ENCODE data around the gene HGS.

HGS gene

GRCh38 chr17:81683584-81684441, at the start of gene HGS, which contains the start of gene ARL16:
TSS of gene HGS (plus strand) at chr17:81684011. CDS start at chr17:81684067, 56 bp downstream.
TSS of gene ARL16 (minus strand) at chr17:81683797. CDS start at chr17:81683753, 44 bp downstream.
- DNase-seq: peak; percentile 100

- no peak for DNase-seq
These were observed 48.4 kb upstream of the HGS start for GRCh38 chr17:81635431-81635830.

GRCh38 chr17:81635973-81636504, 47.8 kb upstream of the HGS start:
- DNase-seq: no peak

DNA sequence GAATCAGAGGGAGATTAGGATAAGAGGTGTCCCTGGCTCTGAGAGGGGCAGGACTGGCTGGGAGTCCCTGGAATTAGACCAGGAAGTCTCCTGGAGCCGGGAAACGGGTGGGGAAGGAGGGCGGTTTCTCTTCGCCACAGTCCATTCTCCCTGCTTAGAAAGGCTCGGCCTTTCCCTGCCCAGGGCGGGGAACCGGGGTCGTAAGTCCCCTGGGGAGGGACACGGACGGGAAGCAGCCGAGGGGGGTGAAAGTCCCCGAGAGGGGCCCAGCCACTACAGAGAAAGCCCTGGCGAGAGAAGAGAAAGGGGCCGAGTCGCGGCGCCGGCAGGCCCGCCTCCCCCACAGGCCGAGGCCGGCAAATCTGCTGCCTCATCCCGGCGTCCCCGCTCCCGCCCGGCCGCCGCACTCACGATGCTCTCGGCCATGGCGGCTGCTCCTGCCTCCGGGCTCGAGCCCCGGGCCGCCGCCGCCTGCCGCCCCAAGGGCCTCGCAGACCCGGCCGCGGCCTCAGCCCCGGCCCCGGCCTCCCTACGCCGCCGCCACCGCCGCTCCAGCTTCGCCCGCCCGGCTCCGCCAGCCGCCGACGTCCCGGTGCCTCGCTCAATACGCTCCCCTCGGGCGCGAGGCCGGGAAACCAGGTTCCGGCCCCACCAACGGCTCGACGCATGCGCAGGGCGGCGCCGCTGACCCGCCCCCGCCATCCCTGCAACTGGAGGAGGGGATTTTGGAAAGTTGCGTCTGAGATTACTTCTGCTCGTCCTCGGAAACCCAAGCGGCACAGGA, 47.1 kb upstream of the HGS start, which contains the start of the genes NPLOC4 and TSPAN10:
Gene NPLOC4, minus strand, starts transcription at position 608 of the 784 bp plus-strand sequence. Its CDS starts 182 bp downstream, at position 426.
Gene TSPAN10, plus strand, starts transcription at position 692 of the 784 bp plus-strand sequence. CDS start 5,217 bp downstream, outside the sequence.
- DNase-seq: peak; percentile 90

DNA sequence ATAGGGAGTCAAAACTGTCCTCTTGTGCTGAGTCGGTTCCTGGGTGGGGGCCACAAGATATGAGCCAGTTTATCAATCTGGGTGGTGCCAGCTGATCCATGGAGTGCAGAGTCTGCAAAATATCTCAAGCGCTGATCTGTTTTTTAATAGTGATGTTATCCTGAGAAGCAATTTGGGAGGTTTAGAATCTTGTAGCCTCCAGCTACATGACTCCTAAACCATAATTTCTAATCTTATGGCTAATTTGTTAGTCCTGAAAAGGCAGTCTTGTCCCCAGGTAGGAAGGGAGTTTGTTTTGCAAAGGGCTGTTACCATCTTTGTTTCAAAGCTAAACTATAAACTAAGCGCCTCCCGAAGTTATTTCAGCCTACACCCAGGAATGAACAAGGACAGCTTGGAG, 45.1 kb upstream of the HGS start:
- no peak for DNase-seq

DNA sequence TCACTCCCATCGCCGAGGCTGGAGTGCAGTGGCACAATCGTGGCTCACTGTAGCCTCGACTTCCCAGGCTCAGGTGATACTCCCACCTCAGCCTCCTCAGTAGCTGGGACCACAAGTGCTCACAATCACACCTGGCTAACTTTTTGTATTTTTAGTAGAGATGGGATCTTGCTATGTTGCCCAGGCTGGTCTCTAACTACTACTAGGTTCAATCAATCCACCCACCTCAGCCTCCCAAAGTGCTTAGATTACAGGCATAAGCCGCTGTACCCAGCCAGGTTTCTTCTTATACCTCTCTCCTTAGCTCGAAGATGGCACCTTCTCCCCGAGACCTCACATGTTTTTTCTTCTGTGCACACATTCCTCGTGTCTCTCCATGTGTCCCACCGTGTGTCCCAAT, 43.8 kb upstream of the HGS start:
- no peak for DNase-seq

DNA sequence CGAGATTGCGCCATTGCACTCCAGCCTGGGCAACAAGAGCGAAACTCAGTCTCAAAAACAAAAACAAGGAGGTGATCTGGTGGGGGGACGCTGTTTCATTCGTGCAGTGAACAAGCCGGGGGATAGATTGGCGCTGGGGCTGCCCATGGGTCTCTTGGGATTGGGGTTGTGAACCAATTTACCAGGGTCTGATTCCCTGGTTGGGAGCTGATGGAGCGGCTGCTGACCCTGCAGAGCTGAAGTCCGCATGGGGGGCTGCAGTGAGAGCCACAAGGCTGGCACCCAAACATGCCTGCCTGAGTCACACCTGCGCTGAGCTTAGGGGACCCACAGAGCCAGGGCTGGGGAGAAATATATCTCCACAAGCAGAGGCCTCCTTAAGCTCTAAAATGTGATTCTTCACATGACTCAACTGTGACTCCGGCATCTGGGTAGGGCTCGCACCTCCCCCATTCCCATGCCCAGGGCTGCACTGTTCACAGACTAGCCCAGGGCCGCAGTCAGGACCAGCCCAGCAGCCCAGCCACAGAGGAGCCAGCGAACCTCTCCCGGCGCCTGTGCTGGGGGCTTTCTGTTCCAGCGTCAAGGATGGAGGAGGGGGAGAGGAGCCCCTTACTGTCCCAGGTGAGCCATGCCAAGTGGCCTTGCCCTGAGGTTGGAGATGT, 41.9 kb upstream of the HGS start:
- DNase-seq: no peak

DNA sequence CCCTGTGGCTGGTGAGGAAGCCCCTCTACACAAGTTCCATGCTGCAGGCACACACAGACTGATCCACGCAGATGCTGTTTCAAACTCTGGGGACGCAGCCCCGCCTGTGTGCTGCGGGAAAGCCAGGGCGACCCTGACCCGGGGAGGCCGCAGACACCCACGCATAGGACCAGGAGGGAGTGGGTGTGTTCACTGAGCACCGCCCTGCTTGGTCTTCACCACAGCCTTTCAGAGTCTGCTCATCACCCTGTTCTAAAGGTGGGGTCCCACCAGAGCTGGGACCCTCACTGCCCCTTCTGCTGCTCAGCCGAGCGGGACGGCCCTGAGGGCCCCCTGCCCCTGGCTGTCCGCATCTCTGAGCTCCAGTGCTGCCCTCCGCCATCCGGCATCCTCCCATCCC, 39.3 kb upstream of the HGS start:
- no peak for DNase-seq

GRCh38 chr17:81644976-81645952, 38.5 kb upstream of the HGS start:
- DNase-seq: no peak

DNA sequence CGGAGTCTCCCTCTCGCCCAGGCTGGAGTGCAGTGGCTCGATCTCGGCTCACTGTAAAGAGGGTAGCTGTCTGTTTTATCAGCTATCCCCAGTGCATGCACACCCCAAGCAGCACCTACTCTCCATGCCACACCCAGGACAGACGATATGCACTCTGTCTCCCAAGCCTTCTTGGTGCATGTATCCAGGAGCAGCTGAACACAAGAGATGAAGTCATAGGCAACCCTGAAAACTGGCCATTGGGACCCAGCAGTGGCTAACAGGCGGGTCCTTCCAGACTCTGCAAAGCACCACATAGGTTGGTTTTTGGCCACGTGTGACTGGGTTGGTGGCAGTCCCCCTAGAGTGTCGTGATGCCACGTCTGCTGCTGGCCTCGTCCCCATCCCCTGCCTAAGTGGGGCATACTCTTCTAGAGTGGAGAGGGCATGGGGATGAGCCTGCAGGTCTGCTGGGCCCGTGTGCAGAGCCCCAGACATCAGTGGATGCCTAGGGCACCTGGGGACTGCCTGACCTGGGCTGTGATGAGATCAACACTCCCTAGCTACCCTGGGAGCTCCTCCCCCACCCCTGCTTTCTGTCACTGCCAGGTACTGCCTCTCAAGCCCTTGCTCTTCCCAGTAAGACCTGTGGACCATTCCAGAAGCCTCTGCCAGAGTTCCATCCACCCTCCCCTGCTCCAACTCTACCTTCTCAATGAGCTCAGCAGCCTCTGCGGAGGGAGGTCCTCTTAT, 36.8 kb upstream of the HGS start:
- DNase-seq: no peak

DNA sequence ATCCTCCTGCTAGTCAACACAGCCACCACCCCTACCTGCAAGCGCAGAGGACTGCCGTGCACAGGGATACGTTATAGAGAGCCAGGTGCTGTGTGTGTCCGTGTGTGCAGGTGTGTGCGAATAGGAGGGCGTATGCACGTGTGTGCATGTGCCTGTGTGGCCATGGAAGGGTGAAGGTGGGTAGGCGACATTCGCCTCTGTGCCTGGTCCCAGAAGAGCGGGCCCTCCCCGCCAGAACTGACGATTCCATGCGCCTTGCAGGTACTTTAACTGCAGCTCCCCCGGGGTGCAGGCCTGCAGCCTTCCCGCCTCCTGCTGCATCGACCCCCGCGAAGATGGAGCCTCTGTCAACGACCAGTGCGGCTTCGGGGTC, 36.2 kb upstream of the HGS start:
- no peak for DNase-seq

- DNase-seq: peak; percentile 8
These were observed 35.7 kb upstream of the HGS start for GRCh38 chr17:81648013-81648706.

DNA sequence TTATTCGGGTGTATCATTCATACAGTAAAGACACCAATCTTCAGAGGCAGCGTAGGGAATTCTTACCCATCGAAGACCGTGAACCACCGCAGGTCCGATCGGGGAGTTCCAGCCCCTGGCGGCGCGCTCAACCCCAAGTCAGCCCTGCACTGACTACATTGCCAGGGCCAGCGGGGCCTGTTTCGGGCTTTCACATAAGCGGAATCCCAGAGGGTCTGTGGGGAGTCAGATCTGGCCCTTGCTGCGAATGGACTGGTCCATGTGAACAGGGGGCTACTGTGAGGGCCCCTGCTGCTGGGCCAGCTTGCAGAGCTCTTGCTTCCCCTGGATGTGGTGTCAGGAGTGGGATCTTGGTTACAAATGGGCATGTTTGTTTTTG, 35.1 kb upstream of the HGS start:
- no peak for DNase-seq

- no peak for DNase-seq
These were observed 32.9 kb upstream of the HGS start for GRCh38 chr17:81650951-81651350.

- no peak for DNase-seq
These were observed 32.1 kb upstream of the HGS start for GRCh38 chr17:81651692-81652091.

GRCh38 chr17:81652906-81653771, 30.7 kb upstream of the HGS start:
- no peak for DNase-seq

DNA sequence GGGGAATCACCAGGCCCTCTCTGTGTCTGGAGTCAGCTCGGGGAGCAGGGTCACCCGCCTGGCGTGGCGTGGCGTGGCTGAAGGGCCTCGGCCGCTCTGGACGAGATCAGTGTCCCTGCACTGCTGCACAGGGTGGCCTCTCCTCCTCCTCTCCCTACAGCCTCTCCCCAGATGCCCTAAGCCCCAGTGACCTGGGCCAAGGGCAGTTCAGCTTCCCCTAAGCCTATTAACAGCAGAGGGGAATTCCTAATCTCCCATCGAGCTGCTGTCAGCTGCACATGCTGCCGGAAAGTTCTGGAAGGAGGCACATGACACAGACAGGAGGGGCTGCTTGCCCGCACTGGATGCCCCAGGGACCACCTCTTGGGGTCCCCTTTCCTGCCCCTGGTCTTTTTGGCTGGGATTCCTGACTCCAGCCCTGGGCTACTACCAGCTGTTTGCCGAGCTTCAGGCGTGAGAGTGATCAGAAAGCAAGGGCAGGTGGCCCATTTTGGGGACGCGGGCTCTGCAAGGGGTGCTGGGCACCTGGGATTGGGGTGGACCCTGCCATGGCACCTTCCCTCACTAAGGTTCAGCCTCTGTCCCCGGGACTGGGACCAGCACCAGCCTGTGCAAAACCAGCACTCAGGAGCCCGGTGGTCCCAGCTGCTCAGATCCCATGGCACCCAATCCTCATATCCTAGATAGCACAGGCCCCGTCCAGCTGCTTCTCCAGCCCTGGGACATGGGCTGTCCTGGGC, 28.3 kb upstream of the HGS start:
- no peak for DNase-seq

DNA sequence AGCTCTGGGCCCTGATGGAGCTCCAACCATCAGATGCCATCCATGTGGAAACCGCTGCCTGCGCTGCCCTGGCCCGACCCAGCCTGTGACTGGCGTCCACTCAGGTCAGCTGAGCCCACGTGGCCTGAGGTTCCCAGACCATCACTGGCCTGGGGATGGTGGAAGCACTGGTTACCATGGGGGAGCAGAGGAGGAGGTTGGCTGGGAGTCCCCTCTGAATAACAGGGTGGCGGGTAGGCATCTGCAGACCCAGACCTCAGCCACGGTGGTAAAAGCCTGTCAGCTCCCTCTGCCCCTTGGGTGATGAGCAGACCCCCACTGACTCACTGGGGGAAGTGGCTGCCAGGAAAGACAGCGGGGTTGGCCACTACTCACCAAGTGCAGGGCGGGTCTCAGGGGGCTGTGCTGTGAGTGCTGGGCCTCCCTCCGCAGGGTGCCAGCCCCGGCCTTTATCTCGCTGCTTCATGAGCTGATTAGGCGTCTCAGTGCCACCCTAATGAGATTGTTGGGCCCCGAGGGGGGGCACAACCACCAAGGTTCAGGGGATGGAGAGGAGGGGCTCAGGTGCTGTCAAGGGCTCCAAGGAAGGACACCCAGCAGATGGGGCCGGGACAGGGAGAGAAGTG, 27.6 kb upstream of the HGS start, which contains the start of gene PDE6G:
Gene PDE6G, minus strand, starts transcription at position 425 of the 626 bp plus-strand sequence. CDS start 3,237 bp downstream, outside the sequence.
- no peak for DNase-seq
